ENCODE measurements around the gene ISYNA1.
A peak's percentile ranks its signal among the peaks of the same experiment; 100 is the strongest.
"Not testable (repeated sequence)": the region's sequence is repeated elsewhere in the genome, so short reads cannot be mapped to it uniquely, and the experiment has no call there.

ISYNA1 gene

GRCh38 chr19:18418483-18419194, 19.3 kb downstream of the ISYNA1 start:
- DNase-seq = peak; percentile 64

- no peak for DNase-seq
Measured at GRCh38 chr19:18418029-18418482, 19.9 kb downstream of the ISYNA1 start.

- DNase-seq = no peak
Measured at GRCh38 chr19:18417250-18418028, 20.5 kb downstream of the ISYNA1 start.

DNA sequence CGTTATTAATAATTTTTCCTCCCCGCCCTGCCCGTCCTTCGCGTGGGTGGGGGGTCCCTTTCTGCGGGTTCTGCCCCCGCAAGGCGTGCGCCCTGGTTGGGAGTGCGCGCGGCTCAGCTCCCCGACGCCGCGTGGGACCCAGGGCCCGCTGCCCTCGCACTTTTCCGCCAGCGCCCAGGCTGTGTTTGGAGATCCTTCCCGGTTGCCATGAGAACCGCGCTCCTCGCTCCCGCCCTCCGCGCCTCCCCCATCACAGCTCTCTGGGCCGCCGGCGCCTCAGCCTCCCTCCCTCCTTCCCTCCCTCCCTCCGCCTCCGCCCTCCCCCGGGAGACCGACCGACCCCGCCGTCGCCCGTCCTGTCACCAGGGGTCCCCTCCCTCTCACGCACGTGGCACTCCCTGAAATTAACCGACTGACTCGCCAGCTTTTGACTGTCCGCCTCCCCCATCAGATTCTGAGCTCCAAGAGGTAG, 21.1 kb downstream of the ISYNA1 start:
- DNase-seq = peak; percentile 67

DNA sequence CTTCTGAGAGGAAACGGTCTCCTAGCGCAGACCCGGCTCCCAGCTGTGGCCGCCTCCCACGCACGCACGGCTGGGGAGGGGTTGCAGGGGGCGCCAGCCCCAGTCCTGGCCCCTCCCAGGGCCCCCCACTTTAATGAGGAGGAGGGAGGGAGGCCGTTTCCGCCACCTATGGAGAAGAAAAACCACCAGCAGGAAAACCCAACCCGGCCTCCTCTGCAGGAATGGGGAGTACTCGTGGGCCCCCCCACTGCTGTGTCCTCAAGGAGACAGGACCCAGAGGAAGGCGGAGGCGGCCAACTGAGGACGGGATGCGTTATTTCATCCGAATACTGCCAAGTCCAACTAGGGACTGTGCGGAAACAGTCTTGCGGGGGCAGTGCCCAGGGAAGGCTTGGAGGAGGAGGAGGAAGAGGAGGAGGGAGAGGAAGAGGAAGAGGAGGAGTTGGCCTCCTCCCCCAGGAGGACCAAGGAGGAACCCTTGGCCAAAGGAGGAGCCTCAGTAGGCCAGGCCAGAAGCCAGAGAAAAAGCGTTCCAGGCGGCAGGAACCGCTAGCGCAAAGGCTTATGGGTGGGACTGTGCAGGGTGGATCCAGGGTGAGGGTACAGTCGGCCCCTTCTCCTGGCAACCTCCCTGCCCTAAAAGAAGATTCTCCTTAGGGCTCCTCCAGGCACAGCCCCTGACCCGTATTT, 22.6 kb downstream of the ISYNA1 start:
- DNase-seq = no peak

- no peak for DNase-seq
Measured at GRCh38 chr19:18414504-18415177, 23.3 kb downstream of the ISYNA1 start.

- no peak for DNase-seq
Measured at GRCh38 chr19:18412610-18413239, 25.2 kb downstream of the ISYNA1 start.

DNA sequence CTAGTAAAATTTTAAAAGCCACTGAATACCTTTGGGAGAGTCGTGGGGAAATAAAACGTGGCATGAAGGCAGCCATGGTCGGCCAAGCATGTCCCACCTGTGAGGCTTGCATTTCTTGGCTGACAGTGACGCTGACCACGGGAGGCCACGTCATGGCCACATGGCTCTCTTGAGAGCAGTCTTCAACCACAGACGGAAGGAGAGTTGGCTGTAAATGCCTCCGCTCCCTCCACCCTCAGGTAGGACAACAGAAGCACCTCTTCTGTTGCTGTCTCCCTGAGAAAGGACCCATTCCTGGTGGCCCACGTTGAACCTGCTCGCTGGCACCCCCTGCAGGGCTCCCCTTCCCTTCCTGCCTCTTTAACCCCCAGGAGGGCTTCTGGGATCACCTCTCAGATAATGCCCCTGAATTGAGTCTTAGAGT, 29.9 kb downstream of the ISYNA1 start:
- DNase-seq = no peak

DNA sequence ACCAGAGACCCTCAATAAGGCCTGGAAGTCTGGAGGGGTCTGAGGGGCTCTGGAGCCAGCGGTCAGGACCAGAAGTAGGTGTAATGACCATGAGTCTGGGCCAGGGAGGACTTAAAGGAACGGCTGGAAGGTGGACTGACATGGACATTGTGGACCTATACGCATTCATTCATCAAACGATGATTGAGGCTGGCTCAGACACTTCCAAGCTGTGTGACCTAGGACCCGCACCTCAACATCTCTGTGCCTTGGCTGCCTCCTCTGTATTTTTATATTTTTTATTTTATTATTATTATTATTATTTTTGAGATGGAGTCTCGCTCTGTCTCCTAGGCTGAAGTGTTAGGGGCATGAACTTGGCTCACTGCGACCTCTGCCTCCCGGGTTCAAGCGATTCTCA, 31.2 kb downstream of the ISYNA1 start:
- DNase-seq = no peak

DNA sequence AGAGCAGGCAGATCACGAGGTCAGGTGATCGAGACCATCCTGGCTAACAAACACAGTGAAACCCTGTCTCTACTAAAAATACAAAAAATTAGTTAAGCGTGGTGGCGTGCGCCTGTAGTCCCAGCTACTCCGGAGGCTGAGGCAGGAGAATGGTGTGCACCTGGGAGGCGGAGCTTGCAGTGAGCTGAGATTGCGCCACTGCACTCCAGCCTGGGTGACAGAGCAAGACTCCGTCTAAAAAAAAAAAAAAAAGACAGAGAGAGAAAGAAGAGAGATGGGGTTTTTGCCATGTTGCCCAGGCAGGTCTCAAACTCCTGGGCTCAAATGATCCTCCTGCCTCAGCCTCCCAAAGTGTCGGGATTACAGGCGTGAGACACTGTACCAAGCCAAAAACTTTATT, 32.2 kb downstream of the ISYNA1 start:
- not testable (repeated sequence) for DNase-seq

GRCh38 chr19:18402455-18403248, 35.3 kb downstream of the ISYNA1 start:
- DNase-seq = not testable (repeated sequence)

DNA sequence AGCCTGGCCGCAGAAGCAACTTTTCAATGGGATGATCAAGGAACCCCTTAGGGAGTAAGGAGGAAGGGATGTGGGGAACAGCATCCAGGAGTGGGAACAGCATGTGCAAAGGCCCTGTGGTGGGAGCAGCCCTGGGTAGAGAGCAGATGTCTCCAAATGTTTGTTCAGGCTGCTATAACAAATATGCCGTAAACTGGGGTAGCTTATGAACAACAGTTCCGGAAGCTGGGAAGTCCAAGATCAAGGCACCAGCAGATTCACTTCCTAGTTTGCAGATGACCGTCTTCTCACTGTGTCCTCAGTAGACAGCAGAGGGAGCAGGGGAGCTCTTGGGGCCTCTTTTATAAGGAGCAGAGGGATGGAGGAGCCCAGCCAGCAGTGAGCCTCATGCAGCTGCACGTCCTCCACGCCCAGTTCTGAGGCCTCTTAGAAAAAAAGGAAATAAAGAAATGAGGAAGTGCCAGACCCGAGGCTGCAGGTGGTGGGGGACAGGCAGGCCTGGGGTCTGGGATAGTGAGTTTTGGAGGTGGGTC, 36.3 kb downstream of the ISYNA1 start:
- no peak for DNase-seq

- DNase-seq = no peak
Measured at GRCh38 chr19:18399008-18399407, 38.9 kb downstream of the ISYNA1 start.

DNA sequence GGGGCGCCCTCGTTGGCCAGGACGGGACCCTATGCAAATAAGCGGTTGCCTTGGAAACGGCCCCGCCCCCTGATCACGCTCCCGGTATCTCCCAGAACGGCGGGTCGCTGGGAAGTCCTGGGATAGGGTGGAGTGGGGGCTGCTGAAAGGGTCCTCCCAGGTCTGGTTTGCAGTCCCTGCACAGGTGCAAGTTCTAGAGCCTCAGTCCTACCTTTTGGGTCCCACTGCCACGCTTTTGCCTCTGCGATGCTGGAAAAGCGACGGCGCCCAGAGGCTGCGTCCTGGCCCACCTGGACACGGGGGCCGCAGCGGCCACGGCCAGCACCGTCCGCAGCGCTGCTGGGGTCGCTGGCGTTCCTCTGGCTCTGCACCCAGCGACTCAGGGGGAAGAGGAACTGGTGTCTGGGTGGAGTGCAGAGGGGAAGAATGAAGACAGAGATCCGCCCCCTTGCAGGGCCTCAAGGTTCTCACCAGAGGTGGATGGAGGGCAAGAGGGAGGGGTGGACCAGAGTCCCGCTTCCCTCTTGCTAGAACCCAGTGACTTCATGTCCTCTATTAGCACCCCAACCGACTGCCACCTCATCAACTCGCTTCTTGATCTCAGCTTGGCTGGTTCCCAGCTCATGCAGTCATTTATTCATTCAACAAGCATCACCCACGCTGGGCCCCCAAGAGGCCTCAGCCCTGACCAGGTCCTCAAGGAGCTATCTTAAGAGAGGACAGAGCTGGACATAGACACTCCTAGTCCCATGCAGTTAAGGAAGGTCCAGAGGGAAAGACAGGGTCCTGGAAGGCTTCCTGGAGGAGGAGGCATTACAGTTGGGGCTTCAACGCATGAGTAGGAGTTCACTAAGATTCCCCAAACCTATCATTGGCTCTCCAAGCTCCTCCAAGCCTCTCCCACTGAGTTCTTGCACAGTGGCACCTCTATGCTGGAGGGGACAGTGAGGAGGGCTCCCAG, 40.4 kb downstream of the ISYNA1 start, which contains the start of gene LRRC25:
TSS of gene LRRC25 (minus strand) at position 381 of the 961 bp plus-strand sequence. CDS start 659 bp downstream, outside the sequence.
- DNase-seq = no peak

- no peak for DNase-seq
Measured at GRCh38 chr19:18396471-18397241, 41.3 kb downstream of the ISYNA1 start.

- no peak for DNase-seq
Measured at GRCh38 chr19:18393836-18394235, 44.1 kb downstream of the ISYNA1 start.

GRCh38 chr19:18392926-18393325, 45.0 kb downstream of the ISYNA1 start:
- DNase-seq = no peak

DNA sequence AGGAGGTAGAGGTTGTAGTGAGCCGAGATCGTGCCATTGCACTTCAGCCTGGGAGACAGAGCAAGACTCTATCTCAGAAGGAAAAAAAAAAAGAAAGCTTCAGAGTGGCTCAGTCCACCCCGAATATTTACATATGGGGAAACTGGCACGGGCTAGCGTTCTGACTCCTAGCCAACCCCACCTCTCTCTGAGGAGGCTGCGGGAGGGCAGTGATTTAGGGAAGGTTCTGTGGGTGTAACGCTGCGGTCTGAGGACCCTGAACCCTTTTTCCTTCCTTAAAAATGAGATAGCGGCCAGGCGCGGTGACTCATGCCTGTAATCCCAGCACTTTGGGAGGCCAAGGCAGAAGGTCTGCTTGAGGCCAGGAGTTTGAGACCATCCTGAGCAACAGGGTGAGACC, 45.5 kb downstream of the ISYNA1 start:
- DNase-seq = no peak

DNA sequence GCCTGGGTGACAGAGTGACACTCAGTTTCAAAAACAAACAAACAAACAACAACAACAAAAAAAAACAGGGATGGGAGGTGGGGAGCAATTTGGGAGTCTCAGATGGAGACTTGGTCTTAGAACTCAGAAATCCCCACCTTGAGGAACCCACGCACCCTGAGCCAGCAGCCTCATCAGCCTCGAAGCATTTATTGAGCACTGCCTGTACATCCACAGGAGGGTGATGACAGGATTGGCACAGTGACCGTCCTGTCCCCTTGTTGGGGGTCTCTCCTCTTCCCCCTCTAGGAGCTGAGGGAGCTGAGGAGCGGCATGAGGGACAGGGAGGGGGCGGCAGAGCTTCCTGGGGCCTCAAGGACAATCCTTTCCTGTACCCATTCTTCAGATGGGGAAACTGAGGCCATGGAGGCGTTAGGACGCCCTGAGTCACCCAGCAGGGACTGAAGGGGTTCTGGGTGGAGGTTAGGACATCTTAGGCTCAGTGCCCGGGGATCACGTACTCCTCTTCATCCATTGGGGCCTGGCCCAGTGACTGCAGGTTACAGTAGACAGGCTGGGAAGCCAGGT, 46.3 kb downstream of the ISYNA1 start:
- no peak for DNase-seq

Data from central memory CD4-positive, alpha-beta T cell (primary cell).